HepG2 (cell line): ENCODE data around the gene PDIA5. TPM values are rescaled to one million over a fixed set of nuclear protein-coding genes. Genes with fewer than 3 reads are reported as not detected.

Experiments
- ATF4 ChIP-seq, 2 experiments: fragments of 450-650 bp in 1 of 2; sonication (generic) in 1 of 2; formaldehyde crosslinking; IDR thresholded peaks; 2 replicates each; pipeline versions ENCODE4 v1.5.0 to v1.8.0; 2020 to 2022; ENCODE audit warnings: mild to moderate bottlenecking in 1 of 2, missing genetic modification reagents in 1 of 2
- EP300 ChIP-seq, 3 experiments: sonication (generic) in 1 of 3; formaldehyde crosslinking in 1 of 3; IDR thresholded peaks; 2 replicates each; pipeline versions ENCODE4 v1.5.1 to v1.6.1; 2011 to 2020; ENCODE audit warnings: low read depth in 2 of 3, low read length in 2 of 3, borderline replicate concordance in 1 of 3, improper control_type of control experiment in 1 of 3, mild to moderate bottlenecking in 1 of 3, missing genetic modification reagents in 1 of 3, moderate library complexity in 1 of 3
- FOXP1 ChIP-seq, 2 experiments: fragments of 450-650 bp in 1 of 2; IDR thresholded peaks; 2 replicates each; pipeline ENCODE4 v1.6.1; 2017 to 2018; ENCODE audit warnings: antibody characterized with exemption in 1 of 2
- FOXP4 ChIP-seq: sonication (generic); formaldehyde crosslinking; IDR thresholded peaks from 2 replicates; pipeline ENCODE4 v1.4.0; 2020; ENCODE audit warnings: missing genetic modification reagents
- HDAC2 ChIP-seq: sonication (generic); formaldehyde crosslinking; IDR thresholded peaks from 2 replicates; pipeline ENCODE4 v1.4.0; 2020; ENCODE audit warnings: missing genetic modification reagents
- HOXA3 ChIP-seq: sonication (generic); formaldehyde crosslinking; IDR thresholded peaks from 2 replicates; pipeline ENCODE4 v1.5.0; 2020; ENCODE audit warnings: missing genetic modification reagents
- MTF2 ChIP-seq: sonication (generic); formaldehyde crosslinking; IDR thresholded peaks from 2 replicates; pipeline ENCODE4 v1.5.0; 2020; ENCODE audit warnings: missing genetic modification reagents, borderline replicate concordance
- MXD1 ChIP-seq: sonication (generic); formaldehyde crosslinking; IDR thresholded peaks from 2 replicates; pipeline ENCODE4 v1.4.0; 2020; ENCODE audit warnings: mild to moderate bottlenecking, missing genetic modification reagents
- NKX3-1 ChIP-seq: sonication (generic); formaldehyde crosslinking; IDR thresholded peaks from 2 replicates; pipeline ENCODE4 v1.5.0; 2020; ENCODE audit warnings: missing genetic modification reagents
- NONO ChIP-seq, 2 experiments: fragments of 450-650 bp in 1 of 2; sonication (generic) in 1 of 2; formaldehyde crosslinking in 1 of 2; IDR thresholded peaks in 1 of 2; conservative IDR thresholded peaks in 1 of 2; 2 replicates each; pipeline versions ENCODE4 v1.6.1 to v1.8.0; 2017 to 2022; ENCODE audit warnings: mild to moderate bottlenecking in 1 of 2, missing genetic modification reagents in 1 of 2, moderate library complexity in 1 of 2
- NR2F2 ChIP-seq: IDR thresholded peaks from 2 replicates; pipeline ENCODE4 v1.6.1; 2012; ENCODE audit warnings: low read depth, inconsistent platforms, borderline replicate concordance
- NR2F6 ChIP-seq, 2 experiments: IDR thresholded peaks; 2 replicates each; pipeline ENCODE4 v1.6.1; 2016; ENCODE audit warnings: antibody characterized with exemption in 1 of 2, mild to moderate bottlenecking in 1 of 2
- PHF20 ChIP-seq: sonication (generic); formaldehyde crosslinking; IDR thresholded peaks from 2 replicates; pipeline ENCODE4 v1.5.0; 2020; ENCODE audit warnings: mild to moderate bottlenecking, missing genetic modification reagents
- RARA ChIP-seq: IDR thresholded peaks from 2 replicates; pipeline ENCODE4 v1.6.1; 2016; ENCODE audit warnings: missing genetic modification reagents, missing compliant biosample characterization
- STAT5B ChIP-seq: sonication (generic); formaldehyde crosslinking; IDR thresholded peaks from 2 replicates; pipeline ENCODE4 v1.4.0; 2020; ENCODE audit warnings: missing genetic modification reagents
- THAP11 ChIP-seq: IDR thresholded peaks from 2 replicates; pipeline ENCODE4 v1.6.1; 2016; ENCODE audit warnings: missing biosample characterization, missing genetic modification reagents
- ZBTB42 ChIP-seq: sonication (generic); formaldehyde crosslinking; IDR thresholded peaks from 2 replicates; pipeline ENCODE4 v1.5.0; 2020; ENCODE audit warnings: mild to moderate bottlenecking, missing genetic modification reagents
- ZKSCAN5 ChIP-seq: sonication (generic); formaldehyde crosslinking; IDR thresholded peaks from 2 replicates; pipeline ENCODE4 v1.5.1; 2020; ENCODE audit warnings: mild to moderate bottlenecking, missing genetic modification reagents
- ZNF124 ChIP-seq: sonication (generic); formaldehyde crosslinking; IDR thresholded peaks from 2 replicates; pipeline ENCODE4 v1.4.0; 2020; ENCODE audit warnings: missing genetic modification reagents
- ZNF280B ChIP-seq: sonication (generic); formaldehyde crosslinking; IDR thresholded peaks from 2 replicates; pipeline ENCODE4 v1.5.0; 2020; ENCODE audit warnings: missing genetic modification reagents, mild to moderate bottlenecking, borderline replicate concordance
- ZNF691 ChIP-seq: sonication (generic); formaldehyde crosslinking; IDR thresholded peaks from 2 replicates; pipeline ENCODE4 v1.4.0; 2020; ENCODE audit warnings: missing genetic modification reagents, low read depth, mild to moderate bottlenecking, borderline replicate concordance
- ZNF839 ChIP-seq: sonication (generic); formaldehyde crosslinking; IDR thresholded peaks from 2 replicates; pipeline ENCODE4 v1.4.0; 2020; ENCODE audit warnings: missing genetic modification reagents, mild to moderate bottlenecking, borderline replicate concordance
- ZSCAN20 ChIP-seq: sonication (generic); formaldehyde crosslinking; IDR thresholded peaks from 2 replicates; pipeline ENCODE4 v1.4.0; 2020; ENCODE audit warnings: missing genetic modification reagents, mild to moderate bottlenecking, borderline replicate concordance
- polyA plus RNA-seq, 8 experiments: library from polyadenylated mRNA; depleted of rRNA in 3 of 8; stranded (reverse) in 7 of 8; unstranded in 1 of 8; fragments of >200 nt; fragmentation: Illumina TruSeq in 4 of 8; extraction: Trizol in 4 of 8; gene quantifications; 2 replicates each; pipeline versions ENCODE4 v1.2.1 to v1.2.3, GENCODE V29; 2011 to 2016; ENCODE audit warnings: low read depth in 4 of 8, missing spikeins in 1 of 8, mixed read lengths in 1 of 8; ENCODE audit not compliant: insufficient read depth in 1 of 8
- total RNA-seq, 5 experiments: library from RNA; depleted of rRNA; stranded (reverse); fragments of >200 nt; fragmentation: Illumina TruSeq; extraction: Trizol; gene quantifications; 2 replicates each; pipeline ENCODE4 v1.2.3, GENCODE V29; 2016; ENCODE audit warnings: low read depth in 1 of 5

PDIA5 gene
- total and polyA plus RNA-seq, 2 of the 13 experiments (the other 11 are each of a cell fraction or from before 2014, with no cell fraction given) = 51.3 to 74.3 TPM

GRCh38 chr3:123143669-123144411 lies 77.0 kb downstream of the PDIA5 start (continued):
- TF ChIP-seq HDAC2 (CRISPR knock-in tag) (peak; percentile 69; the same call in 1 of the 2 replicates), EP300 (IDR thresholded peaks at IDR 0.05; ENCODE audit: low read depth in 2 of 2, low read length in 2 of 2) (0 out of 4 replicates have a peak, but pooled peaks of 1 of the 2 experiments have one; percentile 48), EP300 (CRISPR knock-in tag; IDR thresholded peaks at IDR 0.05; ENCODE audit: borderline replicate concordance) (no peak), ZNF839 (no peak), MTF2 (CRISPR knock-in tag) (no peak), ZNF280B (CRISPR knock-in tag) (no peak), NR2F2 (peak; percentile 54; the same call in 1 of the 2 replicates), PHF20 (CRISPR knock-in tag) (no peak), ATF4 (CRISPR knock-in tag; IDR thresholded peaks at IDR 0.05) (no peak), THAP11 (0 out of 2 replicates have a peak, but pooled peaks have one; percentile 17), NR2F6 (IDR thresholded peaks at IDR 0.05) (peak; percentile 71), NR2F6 (CRISPR knock-in tag; IDR thresholded peaks at IDR 0.05) (peak; percentile 92), STAT5B (no peak), HOXA3 (CRISPR knock-in tag) (peak; percentile 50; the same call in 1 of the 2 replicates), MXD1 (CRISPR knock-in tag) (no peak), ZNF124 (CRISPR knock-in tag) (no peak), ZBTB42 (no peak), ZKSCAN5 (no peak), RARA (CRISPR knock-in tag) (peak; percentile 65), ZSCAN20 (no peak), ZNF691 (CRISPR knock-in tag) (peak; percentile 59; the same call in 1 of the 2 replicates), NKX3-1 (no peak), FOXP1 (IDR thresholded peaks at IDR 0.05) (no peak), FOXP1 (CRISPR knock-in tag; IDR thresholded peaks at IDR 0.05) (no peak), NONO (IDR thresholded peaks at IDR 0.05) (no peak), NONO (CRISPR knock-in tag; conservative IDR thresholded peaks at IDR 0.05) (peak; percentile 33; the same call in 1 of the 2 replicates), FOXP4 (peak; percentile 19; the same call in 1 of the 2 replicates)
